CD4-positive, alpha-beta T cell treated with Interleukin-17A for 4 hours (primary cell): ENCODE data around the gene LEAP2.
A peak's percentile ranks its signal among the peaks of the same experiment; 100 is the strongest.

Experiments
- DNase-seq: peaks from one replicate; pipeline ENCODE4 v3.0.0-alpha.2; 2020; ENCODE audit warnings: mixed read lengths

LEAP2 gene

GRCh38 chr5:132873119-132873929 is at the start of gene LEAP2:
LEAP2 (plus strand) TSS chr5:132873668; CDS start chr5:132873695, 27 bp downstream.
- no peak for DNase-seq

DNA sequence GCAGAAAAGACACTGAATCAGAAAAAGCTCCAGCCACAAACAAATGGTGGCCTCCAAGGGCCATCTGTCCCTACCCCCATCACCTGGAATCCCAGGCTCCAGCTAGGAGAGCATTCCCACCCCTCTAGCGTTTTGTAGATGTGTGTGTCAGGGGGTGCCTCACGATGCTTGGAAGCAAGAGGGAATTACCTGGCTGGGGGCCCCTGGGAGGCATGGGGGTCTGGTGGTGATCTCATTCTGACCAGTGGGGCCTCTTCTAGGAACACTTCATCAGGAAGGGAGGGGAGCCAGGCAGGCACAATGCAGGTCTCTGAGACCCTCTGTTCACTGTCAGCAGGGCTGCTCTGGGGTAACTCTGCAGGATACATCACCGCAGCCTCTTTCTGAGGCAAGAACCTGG is 49.0 kb upstream of the LEAP2 start:
- no peak for DNase-seq

GRCh38 chr5:132825033-132825833 is 48.2 kb upstream of the LEAP2 start:
- DNase-seq, result no peak

- DNase-seq, result peak; percentile 28
Measured at GRCh38 chr5:132825834-132826391, 47.6 kb upstream of the LEAP2 start.

DNA sequence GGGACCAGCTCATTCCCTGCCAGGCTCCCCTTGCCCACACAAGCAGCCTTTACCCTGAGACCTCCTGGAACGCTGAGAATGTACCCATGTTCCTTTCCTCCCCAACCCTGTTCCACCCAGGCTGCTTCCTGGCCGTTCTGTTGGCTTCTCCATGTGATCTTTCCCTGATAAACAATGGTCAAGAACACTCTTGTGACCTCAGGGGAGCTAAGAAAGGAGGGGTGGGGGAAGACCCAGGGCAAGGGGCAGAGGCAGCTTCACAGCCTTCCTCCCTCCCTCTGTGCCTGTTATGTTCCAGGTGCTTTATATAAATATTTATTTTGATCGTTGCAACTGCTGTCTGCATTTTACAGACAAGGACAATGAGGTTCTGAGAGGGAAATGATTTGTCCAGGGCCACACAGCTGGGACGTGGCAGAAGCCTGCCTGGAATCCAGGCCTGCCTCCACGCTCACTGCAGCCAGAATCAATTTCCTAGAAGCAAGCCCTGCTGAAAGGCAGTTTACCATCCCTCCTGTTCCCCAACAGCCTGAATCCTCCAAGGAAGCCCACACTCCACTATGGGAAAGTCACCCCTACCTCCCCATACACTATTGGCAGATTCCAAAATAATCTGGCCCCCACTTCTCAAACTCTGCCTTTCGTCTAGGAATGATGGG is 46.9 kb upstream of the LEAP2 start:
- DNase-seq, result no peak

- no peak for DNase-seq
Measured at GRCh38 chr5:132827943-132828673, 45.4 kb upstream of the LEAP2 start.

GRCh38 chr5:132828846-132829494 is 44.5 kb upstream of the LEAP2 start:
- DNase-seq, result no peak

- DNase-seq, result peak; percentile 78
Measured at GRCh38 chr5:132829742-132830435, 43.6 kb upstream of the LEAP2 start.

- peak; percentile 33 for DNase-seq
Measured at GRCh38 chr5:132830436-132831094, 42.9 kb upstream of the LEAP2 start, which contains the start of gene SHROOM1. SHROOM1 (minus strand) TSS chr5:132830647; CDS start chr5:132826140, 4,507 bp downstream.

GRCh38 chr5:132831095-132831860 is 42.2 kb upstream of the LEAP2 start:
- DNase-seq, result no peak

- DNase-seq, result no peak
Measured at GRCh38 chr5:132832612-132833011, 40.9 kb upstream of the LEAP2 start.

GRCh38 chr5:132834057-132834456 is 39.4 kb upstream of the LEAP2 start:
- DNase-seq, result no peak

GRCh38 chr5:132836852-132837251 is 36.6 kb upstream of the LEAP2 start:
- no peak for DNase-seq

DNA sequence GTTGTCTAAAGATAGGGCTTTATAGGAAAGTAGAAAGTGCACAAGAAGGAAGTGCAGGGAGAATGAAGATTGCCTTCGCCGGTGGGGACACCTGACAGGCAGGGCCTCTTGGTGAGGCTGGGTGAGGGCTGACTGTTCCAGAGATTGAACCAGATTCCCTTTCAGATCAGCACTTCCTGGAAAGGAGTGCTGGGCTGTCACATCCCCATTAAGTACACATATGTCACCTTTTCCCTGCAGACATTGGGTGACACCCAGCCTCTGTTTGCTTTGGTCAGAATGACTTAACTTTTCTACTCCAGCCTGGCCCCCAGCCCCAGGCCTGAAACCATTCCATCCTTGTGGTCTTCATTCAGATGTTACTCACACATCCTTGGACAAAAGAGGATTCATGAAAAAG is 35.6 kb upstream of the LEAP2 start:
- DNase-seq, result no peak

DNA sequence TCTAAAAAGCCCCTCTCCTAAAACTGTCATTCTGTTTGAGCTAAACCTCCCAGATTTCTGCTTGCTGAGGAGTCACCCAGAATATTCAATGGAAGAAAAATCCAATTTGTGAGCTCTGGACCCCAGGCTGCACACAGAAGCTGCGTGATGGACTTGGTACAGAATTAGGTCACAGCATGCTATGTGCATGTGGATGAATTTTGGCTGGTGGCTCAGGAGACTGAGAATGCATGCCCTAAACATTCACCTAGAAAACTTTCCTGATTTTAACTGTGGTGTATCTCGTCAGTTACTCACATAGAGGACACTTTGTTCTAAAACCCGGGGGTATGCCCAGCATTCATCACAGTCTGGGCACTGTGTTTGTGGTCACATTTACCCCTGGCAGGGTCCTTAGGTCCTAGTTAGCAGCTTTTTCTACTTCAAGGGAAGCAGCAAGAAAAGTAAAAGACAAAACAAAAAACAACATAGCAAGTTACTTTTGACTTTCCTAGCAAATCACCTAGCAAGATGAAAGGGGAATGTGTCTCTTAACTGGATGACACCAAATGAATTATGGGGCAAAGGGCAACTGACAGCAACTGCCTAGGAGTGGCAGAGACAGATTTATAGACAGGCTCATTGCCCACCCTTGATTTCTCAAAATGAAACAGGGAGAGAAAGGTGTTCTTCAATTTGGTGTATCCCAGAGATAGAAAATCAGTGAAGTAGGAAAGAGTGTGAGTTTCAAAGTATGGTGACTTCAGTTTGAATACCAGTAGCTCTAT is 34.8 kb upstream of the LEAP2 start:
- no peak for DNase-seq

DNA sequence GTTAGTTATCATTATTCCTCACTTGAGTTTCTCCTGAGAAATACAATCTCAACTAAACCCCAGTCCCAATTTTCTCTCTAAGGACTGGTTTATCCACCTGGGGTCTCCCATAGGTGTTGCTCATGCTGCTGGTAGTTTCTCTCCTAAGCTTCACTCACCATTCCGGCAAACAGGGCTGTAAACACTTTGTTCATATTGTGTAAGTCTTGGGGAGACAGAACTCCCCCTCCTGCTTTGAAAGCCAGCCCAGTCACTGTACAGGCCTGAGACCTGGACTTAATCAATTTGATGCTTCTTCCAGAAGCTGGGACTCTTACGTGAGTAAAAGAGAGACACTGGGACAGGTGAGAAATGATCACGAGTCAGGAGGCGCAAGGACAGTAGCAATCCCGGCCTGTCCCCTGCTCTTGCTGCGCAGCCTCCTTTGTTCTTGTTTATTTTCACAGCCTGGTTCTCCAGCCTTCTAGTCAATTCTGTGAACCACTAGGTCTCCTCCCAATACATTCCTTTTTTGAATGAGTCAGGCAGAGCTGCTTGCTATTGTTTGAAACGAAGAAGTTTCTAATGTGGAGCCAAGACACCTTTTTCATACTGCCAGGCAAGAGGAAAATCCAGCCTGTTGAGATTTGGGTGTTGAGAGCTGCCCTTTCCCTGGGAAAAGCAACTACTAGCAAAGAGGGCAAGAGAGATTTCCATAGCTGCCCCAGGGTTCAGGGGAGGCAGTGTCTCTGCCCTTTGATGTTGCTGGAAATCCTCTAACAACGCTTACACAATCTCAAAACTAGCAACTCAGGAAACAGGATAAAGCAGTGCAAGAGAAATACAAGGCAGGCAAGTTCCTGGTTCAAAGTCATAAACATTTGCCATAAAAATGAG is 33.8 kb upstream of the LEAP2 start:
- DNase-seq, result no peak

GRCh38 chr5:132840313-132840712 is 33.2 kb upstream of the LEAP2 start:
- no peak for DNase-seq

DNA sequence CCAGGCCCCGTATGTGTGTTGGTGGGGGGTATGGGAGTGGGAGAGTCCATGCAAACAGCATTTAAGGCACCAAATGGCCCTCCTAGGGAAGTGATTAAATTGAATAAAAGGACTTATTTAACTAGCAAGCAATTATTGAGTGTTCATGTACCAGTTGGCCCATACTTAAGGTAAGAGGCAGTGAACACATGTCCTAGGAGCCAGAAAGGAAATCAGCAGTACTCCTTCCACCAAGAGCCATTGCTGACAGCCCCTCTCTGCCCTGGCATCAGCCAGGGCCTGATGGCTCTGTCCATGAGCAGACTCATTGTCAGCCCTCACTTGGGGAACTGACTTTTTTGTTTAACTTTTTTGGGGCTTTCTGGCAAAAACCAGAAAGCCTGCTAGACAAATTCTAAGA is 32.6 kb upstream of the LEAP2 start:
- no peak for DNase-seq
